ENCODE data around the gene CENPX.

DNA sequence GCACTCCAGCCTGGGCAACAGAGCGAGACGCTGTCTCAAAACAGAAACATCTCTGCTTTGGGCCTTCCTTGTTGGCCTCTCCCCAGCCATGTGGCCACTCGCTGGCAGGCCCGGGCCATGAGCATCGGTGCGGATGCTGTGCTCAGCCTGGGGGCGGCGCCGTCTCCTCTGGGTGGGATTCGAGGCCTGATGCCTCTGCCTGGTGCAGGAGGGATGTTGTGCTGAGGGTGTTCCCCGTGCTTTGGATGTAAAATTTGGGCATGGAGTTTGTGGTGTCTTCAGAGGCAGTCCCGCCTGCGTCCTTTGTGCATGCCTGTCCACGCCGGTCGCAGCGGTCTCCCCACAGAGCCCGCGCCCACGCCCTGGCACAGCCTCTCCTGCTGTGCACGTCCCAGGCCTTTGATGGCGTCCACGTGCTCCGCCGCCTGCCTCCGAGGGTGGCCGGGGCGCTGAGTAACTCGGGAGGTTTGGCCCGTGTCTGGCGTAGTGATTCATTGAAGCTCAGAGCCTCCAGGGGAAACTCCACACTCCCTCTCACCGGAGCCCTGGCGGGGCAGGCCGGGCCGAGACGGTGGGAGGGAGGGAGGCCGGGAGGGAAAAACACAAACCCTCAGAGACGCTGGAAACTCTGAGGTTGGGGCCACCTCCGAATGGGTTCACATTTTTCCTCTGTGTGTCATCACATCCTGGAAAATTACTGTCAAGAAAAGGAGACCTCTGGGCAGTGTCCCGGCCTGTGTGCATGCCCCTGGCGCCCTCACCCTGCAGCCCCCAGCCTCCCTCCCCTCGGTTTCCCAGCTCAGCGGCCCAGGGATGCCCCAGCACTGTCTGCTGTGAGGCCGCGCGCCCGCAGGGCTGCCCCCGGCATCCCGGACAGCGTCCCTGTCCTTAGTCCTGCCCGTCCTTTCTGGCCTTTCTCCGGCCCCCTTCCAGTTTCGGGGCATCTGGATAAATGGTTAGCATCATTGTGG, 19.0 kb downstream of the CENPX start:
- TF ChIP-seq POLR2AphosphoS5 (IDR thresholded peaks at IDR 0.05; ENCODE audit: low read depth, low read length), result no peak
- TF ChIP-seq POLR2A (IDR thresholded peaks at IDR 0.05; ENCODE audit: low read depth, low read length), result no peak
